Tibial artery (tissue), 4 donors: ENCODE results near the gene TPM4.

ENCODE experiments used
- DNase-seq, 2 donors: peaks; one replicate each; pipeline ENCODE4 v3.0.0-alpha.2; 2019
- H3K27ac ChIP-seq, 2 donors: fragments of 200-600 bp; sonication (generic) in 1 of 2; 1 replicate in 1 of 2; 2 replicates in 1 of 2; pipeline ENCODE4 v1.5.1; 2018 to 2019; ENCODE audit warnings: mild to moderate bottlenecking in 1 of 2
- H3K27me3 ChIP-seq, 2 donors: fragments of 200-600 bp; sonication (generic) in 1 of 2; one replicate each; pipeline versions ENCODE4 v1.5.1 to v1.6.0; 2016 to 2019
- H3K36me3 ChIP-seq, 3 donors: fragments of 200-600 bp; sonication (generic) in 2 of 3; one replicate each; pipeline ENCODE4 v1.5.1; 2016 to 2019; ENCODE audit warnings: mild to moderate bottlenecking in 2 of 3
- H3K4me1 ChIP-seq, 4 donors: fragments of 200-600 bp; sonication (generic) in 2 of 4; 1 replicate in 3 of 4; 2 replicates in 1 of 4; pipeline ENCODE4 v1.5.1; 2016 to 2019
- H3K4me3 ChIP-seq, 2 donors: fragments of 200-600 bp; sonication (generic) in 1 of 2; 1 replicate in 1 of 2; 2 replicates in 1 of 2; pipeline ENCODE4 v1.5.1; 2018 to 2019; ENCODE audit warnings: mild to moderate bottlenecking in 2 of 2
- H3K9me3 ChIP-seq, 3 donors: fragments of 200-600 bp; sonication (generic) in 1 of 3; one replicate each; pipeline ENCODE4 v1.5.1; 2016 to 2019
- intact Hi-C: fragments of 100-400 bp; cut with DNase I; formaldehyde crosslinking; loops from one replicate; pipeline ENCODE4 v1.15.0; 2023; ENCODE audit warnings: low total_unique reads
- TF ChIP-seq, protein P1 (sequence below), 2 experiments: fragments of 200-600 bp in 1 of 2; fragments of 450-650 bp in 1 of 2; IDR thresholded peaks; one replicate each; pipeline ENCODE4 v1.5.1; 2017 to 2019; ENCODE audit warnings: antibody characterized with exemption in 2 of 2, mild to moderate bottlenecking in 1 of 2, moderate library complexity in 1 of 2

Gene TPM4

DNA sequence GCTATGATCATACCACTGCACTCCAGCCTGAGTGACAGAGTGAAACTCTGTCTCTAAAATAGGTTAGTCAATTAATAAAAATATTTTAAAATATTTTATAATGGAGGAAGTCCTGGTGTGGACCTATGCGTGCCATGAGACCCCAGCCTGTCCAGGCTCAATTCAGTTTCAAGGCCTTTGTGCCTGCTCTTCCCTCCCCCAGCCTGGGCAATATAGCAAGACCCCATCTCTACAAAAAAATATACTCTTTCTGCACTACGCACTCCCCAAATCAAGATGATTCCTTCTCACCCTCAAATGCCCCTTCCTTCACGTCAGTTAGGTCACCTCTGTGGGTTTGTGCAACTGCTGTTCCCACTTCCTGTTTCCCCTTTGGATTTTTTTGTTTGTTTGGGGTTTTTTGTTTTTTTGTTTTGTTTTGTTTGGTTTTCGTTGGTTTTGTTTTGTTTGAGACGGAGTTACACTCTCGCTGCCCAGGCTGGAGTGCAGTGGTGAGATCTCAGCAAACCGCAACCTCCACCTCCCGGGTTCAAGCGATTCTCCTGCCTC, 65.8 kb downstream of the TPM4 start:
- H3K36me3 ChIP-seq, result no peaks in the 10 kb centered on the region
- H3K27ac ChIP-seq, result no peak overlapping the region
- intact Hi-C loops, result no loop called here
- TF ChIP-seq, protein P1, sequence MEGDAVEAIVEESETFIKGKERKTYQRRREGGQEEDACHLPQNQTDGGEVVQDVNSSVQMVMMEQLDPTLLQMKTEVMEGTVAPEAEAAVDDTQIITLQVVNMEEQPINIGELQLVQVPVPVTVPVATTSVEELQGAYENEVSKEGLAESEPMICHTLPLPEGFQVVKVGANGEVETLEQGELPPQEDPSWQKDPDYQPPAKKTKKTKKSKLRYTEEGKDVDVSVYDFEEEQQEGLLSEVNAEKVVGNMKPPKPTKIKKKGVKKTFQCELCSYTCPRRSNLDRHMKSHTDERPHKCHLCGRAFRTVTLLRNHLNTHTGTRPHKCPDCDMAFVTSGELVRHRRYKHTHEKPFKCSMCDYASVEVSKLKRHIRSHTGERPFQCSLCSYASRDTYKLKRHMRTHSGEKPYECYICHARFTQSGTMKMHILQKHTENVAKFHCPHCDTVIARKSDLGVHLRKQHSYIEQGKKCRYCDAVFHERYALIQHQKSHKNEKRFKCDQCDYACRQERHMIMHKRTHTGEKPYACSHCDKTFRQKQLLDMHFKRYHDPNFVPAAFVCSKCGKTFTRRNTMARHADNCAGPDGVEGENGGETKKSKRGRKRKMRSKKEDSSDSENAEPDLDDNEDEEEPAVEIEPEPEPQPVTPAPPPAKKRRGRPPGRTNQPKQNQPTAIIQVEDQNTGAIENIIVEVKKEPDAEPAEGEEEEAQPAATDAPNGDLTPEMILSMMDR (IDR thresholded peaks at IDR 0.05), result no peak
- no peak overlapping the region for H3K4me3 ChIP-seq
- DNase-seq, result no peak
- H3K9me3 ChIP-seq, result no peaks in the 10 kb centered on the region
- H3K4me1 ChIP-seq, result no peaks in the 10 kb centered on the region
- H3K27me3 ChIP-seq, result peaks cover 0 to 15% of the 10 kb centered on the region in 2 donors

DNA sequence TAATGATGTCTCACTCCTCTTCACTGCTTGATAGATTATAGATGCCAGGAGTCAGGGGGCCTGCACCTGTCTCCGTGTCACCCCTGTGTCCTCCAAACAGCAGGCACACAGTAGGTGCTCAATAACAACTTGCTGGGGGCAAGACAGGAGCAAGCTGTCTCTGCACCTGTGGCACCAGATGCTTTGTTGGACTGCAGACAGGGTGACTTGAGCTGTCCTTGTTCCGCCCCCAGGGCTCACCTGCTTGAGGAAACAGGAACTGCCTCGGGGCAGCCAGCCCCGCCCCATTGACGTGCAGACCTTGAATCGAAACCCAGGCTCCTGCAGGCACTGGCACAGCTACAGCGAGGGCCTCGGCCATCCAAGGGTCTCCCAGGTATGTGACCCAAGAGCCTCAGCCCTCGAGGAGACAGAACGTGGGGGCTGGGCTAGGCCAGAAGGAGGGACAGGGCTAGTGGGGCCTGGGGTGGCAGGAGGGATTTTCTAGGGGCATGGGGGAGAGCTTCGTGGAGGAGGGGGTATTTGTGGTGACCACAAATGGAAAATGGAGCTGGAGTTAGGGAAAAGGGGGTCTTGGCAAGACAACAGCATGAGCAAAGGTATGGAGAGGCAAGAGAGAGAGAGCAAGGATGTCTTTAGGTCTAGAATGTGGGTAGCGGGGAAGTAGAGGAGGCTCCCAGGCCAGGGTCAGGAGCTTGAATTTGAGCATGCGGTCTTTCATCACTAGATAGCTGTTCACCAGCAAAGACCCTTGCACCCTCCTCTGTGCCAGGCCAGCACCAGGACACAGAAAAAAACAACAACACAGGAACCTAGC, 67.3 kb downstream of the TPM4 start, which contains the start of gene HSH2D:
TSS of gene HSH2D (plus strand) at position 287 of the 817 bp plus-strand sequence. CDS start 5,066 bp downstream, outside the sequence.
- H3K36me3 ChIP-seq, result no peaks in the 10 kb centered on the region
- no peaks in the 10 kb centered on the region for H3K4me1 ChIP-seq
- H3K4me3 ChIP-seq, result no peak within 1 kb of the TSS
- intact Hi-C loops, result no loop called here
- TF ChIP-seq, protein P1 (IDR thresholded peaks at IDR 0.05), result no peak
- H3K27me3 ChIP-seq, result peaks cover 0 to 15% of the 10 kb centered on the region in 2 donors
- H3K9me3 ChIP-seq, result no peaks in the 10 kb centered on the region
- DNase-seq, result no peak
- H3K27ac ChIP-seq, result no peak within 1 kb of the TSS

DNA sequence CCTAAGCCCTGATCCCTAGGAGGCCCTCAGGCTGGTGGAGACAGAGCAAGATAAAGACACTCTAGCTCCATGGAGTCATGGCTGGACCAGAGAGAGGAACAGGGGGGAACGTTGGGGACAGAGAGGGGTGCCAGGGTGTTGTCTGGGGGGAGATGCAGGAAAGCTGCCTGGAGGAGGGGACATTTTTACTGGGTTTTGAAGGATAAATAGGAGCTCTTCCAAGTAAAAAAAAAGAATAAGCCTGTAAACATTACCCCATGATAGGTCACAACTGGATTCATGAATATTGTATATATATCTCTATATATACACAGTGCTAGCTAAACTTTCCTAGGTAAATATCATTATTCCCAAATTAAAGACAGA, 67.9 kb downstream of the TPM4 start:
- TF ChIP-seq, protein P1 (IDR thresholded peaks at IDR 0.05), result no peak
- H3K4me3 ChIP-seq, result no peak overlapping the region
- no peaks in the 10 kb centered on the region for H3K4me1 ChIP-seq
- no peaks in the 10 kb centered on the region for H3K36me3 ChIP-seq
- H3K9me3 ChIP-seq, result no peaks in the 10 kb centered on the region
- peaks cover 0 to 15% of the 10 kb centered on the region in 2 donors for H3K27me3 ChIP-seq
- no peak for DNase-seq
- intact Hi-C loops, result no loop called here
- H3K27ac ChIP-seq, result no peak overlapping the region

DNA sequence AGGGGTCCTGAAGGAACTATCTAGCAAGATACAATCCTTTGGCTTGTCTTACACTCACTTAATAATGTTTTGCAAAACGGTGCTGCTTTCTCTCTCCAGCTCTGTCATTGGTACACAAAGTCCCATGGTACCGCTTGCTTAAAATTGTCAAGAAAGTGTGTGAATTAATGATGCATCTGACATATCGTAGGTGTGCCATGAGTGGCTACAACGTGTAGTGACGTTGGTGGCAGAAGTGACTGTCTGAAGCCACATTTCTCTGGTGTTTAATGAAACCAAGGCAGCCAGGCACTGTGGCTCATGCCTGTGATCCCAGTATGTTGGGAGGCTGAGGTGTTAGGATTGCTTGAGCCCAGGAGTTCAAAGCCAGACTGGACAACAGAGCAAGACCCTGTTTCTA, 69.8 kb downstream of the TPM4 start:
- no peak overlapping the region for H3K4me3 ChIP-seq
- intact Hi-C loops, result no loop called here
- DNase-seq, result no peak
- no peaks in the 10 kb centered on the region for H3K9me3 ChIP-seq
- TF ChIP-seq, protein P1 (IDR thresholded peaks at IDR 0.05), result no peak
- H3K27ac ChIP-seq, result no peak overlapping the region
- H3K4me1 ChIP-seq, result no peaks in the 10 kb centered on the region
- H3K27me3 ChIP-seq, result peaks cover 0 to 15% of the 10 kb centered on the region in 2 donors
- H3K36me3 ChIP-seq, result no peaks in the 10 kb centered on the region

DNA sequence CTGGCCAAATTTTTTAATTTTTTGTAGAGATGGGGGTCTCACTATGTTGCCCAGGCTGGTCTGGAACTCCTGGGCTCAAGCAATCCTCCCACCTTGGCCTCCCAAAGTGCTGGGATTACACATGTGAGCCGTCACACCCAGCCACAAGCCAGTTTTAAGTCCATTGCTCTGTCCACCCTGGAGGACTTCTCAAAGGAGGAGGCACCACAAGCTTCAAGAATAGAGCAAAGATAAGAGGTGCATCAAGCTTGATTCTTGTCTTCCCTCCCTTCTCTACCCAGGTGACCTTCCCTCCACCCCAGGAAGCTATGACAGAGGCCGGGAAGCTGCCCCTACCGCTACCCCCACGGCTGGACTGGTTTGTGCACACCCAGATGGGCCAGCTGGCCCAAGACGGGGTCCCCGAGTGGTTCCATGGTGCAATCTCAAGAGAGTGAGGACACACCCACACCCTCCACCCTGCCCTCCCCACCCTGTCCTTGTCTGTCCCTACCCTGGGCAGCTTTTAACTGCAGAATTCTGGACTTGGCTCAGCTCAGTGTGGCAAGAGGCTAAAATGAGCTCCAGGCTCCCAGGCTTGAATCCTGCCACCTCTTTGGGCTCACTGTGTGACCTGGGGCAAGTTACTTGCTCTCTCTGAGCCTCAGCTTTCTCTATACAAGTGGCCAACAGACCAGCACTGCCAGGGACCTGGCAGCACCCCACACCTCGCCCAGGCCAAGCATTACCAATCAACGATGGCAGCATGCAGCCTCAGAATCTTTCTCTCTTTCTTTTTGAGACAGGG, 72.3 kb downstream of the TPM4 start:
- intact Hi-C loops, result no loop called here
- no peaks in the 10 kb centered on the region for H3K4me1 ChIP-seq
- no peaks in the 10 kb centered on the region for H3K9me3 ChIP-seq
- peaks cover 0 to 10% of the 10 kb centered on the region in 2 donors for H3K27me3 ChIP-seq
- no peak overlapping the region for H3K4me3 ChIP-seq
- no peak for DNase-seq
- H3K27ac ChIP-seq, result no peak overlapping the region
- no peaks in the 10 kb centered on the region for H3K36me3 ChIP-seq
- TF ChIP-seq, protein P1 (IDR thresholded peaks at IDR 0.05), result no peak
